Panc1 (cell line): Measurements from ENCODE around the gene MDFI. TPM values are rescaled to one million over a fixed set of nuclear protein-coding genes. Genes with fewer than 3 reads are reported as not detected.

ENCODE experiments used
- ATAC-seq: fragments of 200-7000 bp; cut with Tn5 transposase; 2 replicates; pipeline ENCODE4 v1.9.1; 2020; ENCODE audit warnings: mild to moderate bottlenecking, moderate library complexity
- BruUV-seq: library from RNA; stranded (reverse); fragments of 400-500 nt; replicated peaks from 2 replicates; lab custom pipeline; 2021; lab: Mats Ljungman, UMichigan
- CTCF ChIA-PET: fragments of 300-600 bp; sonication (Branson Sonifier 250); formaldehyde crosslinking; loops from one replicate; lab custom pipeline; 2022; ENCODE audit warnings: antibody characterized with exemption; lab: Charles Lee
- POLR2A ChIA-PET: fragments of 300-600 bp; sonication (Branson Sonifier 250); formaldehyde crosslinking; loops from one replicate; lab custom pipeline; 2022; ENCODE audit warnings: antibody characterized with exemption; lab: Charles Lee
- DNase-seq: peaks from one replicate; pipeline ENCODE4 v3.0.0-alpha.2; 2010; ENCODE audit warnings: low read depth, low spot score
- H3K27ac ChIP-seq: 2 replicates; pipeline ENCODE4 v1.5.1; 2011; ENCODE audit warnings: mild to moderate bottlenecking, low read length, inconsistent platforms
- H3K27me3 ChIP-seq: fragments of 200-500 bp; sonication (Bioruptor generic); 2 replicates; pipeline ENCODE4 v1.6.0; 2014; ENCODE audit warnings: low read length, inconsistent platforms; ENCODE audit not compliant: control insufficient read depth, insufficient read depth
- H3K36me3 ChIP-seq: fragments of 200-500 bp; sonication (Bioruptor generic); 2 replicates; pipeline ENCODE4 v1.5.1; 2014; ENCODE audit warnings: inconsistent platforms, mild to moderate bottlenecking, low read length, moderate library complexity; ENCODE audit not compliant: control insufficient read depth, insufficient read depth
- H3K4me1 ChIP-seq: 2 replicates; pipeline ENCODE4 v1.5.1; 2011; ENCODE audit warnings: inconsistent platforms, mild to moderate bottlenecking, low read length, moderate library complexity; ENCODE audit not compliant: control insufficient read depth, insufficient read depth
- H3K4me3 ChIP-seq, 2 experiments: 2 replicates each; pipeline ENCODE4 v1.5.1; 2011 to 2012; ENCODE audit warnings: low read depth in 2 of 2, low read length in 2 of 2, mild to moderate bottlenecking in 2 of 2, inconsistent platforms in 1 of 2, moderate library complexity in 1 of 2
- H3K9me3 ChIP-seq: fragments of 200-500 bp; sonication (Bioruptor generic); 2 replicates; pipeline ENCODE4 v1.5.1; 2014; ENCODE audit warnings: low read depth, mild to moderate bottlenecking, inconsistent platforms, low read length, moderate library complexity; ENCODE audit not compliant: control insufficient read depth, insufficient read depth
- POLR2AphosphoS5 ChIP-seq: IDR thresholded peaks from 2 replicates; pipeline ENCODE4 v1.6.1; 2012; ENCODE audit warnings: mild to moderate bottlenecking, low read depth, low read length, moderate library complexity
- SIN3A ChIP-seq: IDR thresholded peaks from 2 replicates; pipeline ENCODE4 v1.6.1; 2012; ENCODE audit warnings: low read depth, mild to moderate bottlenecking, low read length, moderate library complexity, borderline replicate concordance; ENCODE audit not compliant: insufficient read depth
- TCF7L2 ChIP-seq: IDR thresholded peaks from 2 replicates; pipeline ENCODE4 v1.6.1; 2011; ENCODE audit warnings: mild to moderate bottlenecking, low read depth, low read length, inconsistent platforms
- in situ Hi-C: cut with HindIII; loops from 2 replicates; pipeline ENCODE4 v1.10.0; 2016; ENCODE audit warnings: low sequenced_read_pairs, low pct_unique_long_range_greater_than_20kb
- intact Hi-C: fragments of 100-400 bp; cut with micrococcal nuclease; formaldehyde crosslinking; loops from one replicate; pipeline ENCODE4 v1.10.0; 2022; ENCODE audit not compliant: unreplicated experiment
- total RNA-seq: library from RNA; stranded (reverse); gene quantifications from one replicate; pipeline ENCODE4 v1.2.1, GENCODE V29; 2021; ENCODE audit not compliant: unreplicated experiment
- TF ChIP-seq, protein P1 (sequence below), 2 experiments: IDR thresholded peaks; 2 replicates each; pipeline ENCODE4 v1.6.1; 2011 to 2012; ENCODE audit warnings: low read depth in 2 of 2, control low read depth in 1 of 2, low read length in 1 of 2, mild to moderate bottlenecking in 1 of 2, moderate library complexity in 1 of 2; ENCODE audit not compliant: insufficient read depth in 1 of 2
- TF ChIP-seq, protein P2 (sequence below): fragments of 450-650 bp; IDR thresholded peaks from 2 replicates; pipeline ENCODE4 v1.5.1; 2017; ENCODE audit warnings: mild to moderate bottlenecking

MDFI gene
- total RNA-seq, 1 experiment from 2014 or later: 0.54 TPM

DNA sequence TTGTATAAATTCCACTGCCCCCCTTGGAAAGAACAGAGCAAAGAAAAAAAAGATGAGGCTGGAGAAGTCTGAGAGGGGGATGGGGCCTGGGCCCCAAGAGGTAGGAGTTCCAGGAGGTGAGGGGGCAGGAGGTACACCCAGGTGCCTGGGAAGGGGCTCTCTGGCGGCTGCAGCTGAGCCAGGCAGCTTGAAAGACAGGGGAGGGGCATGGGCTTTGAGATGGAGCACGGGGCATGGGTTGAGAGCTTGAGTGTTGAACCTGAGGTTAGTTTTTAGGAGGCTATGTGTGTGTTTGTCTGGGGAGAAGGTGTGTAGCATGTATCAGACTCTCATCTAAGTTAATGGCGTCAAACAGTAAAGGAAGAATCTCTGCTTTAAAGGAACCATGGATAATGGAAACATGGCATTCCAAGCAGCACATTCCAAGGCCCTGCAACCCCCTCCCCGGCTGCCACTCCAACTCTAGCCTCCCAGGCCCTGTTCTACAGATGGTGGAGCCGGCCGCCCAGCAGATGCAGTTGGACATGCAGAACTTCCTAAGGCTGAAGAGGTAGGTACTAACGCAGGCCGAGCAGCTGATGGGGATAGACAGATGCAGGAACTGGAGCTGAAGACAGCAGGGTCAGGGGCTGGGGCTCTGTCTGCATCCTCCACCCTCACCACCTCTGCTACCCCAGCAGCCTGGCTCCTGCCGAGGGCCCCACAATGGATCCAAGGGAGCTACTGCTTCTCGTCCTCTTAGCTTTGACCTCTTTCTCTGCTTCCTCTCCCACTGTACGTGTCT lies 42.1 kb downstream of the MDFI start:
- Histone ChIP-seq H3K36me3 (no peaks in the 10 kb centered on the region), H3K27ac (no peak overlapping the region), H3K27me3 (no peaks in the 10 kb centered on the region), H3K4me3 (no peak overlapping the region), H3K4me1 (no peaks in the 10 kb centered on the region; the same call in none of the 2 replicates), H3K9me3 (no peaks in the 10 kb centered on the region)
- DNase-seq (no peak), ATAC-seq (no peak)
- no TSS peak for BruUV-seq
- CTCF ChIA-PET: interaction anchor here (0.7 to 1.2 kb wide), 2 partner anchors 12 to 78 kb away, joined by 3 to 4 read pairs; no protein-coding TSS in a partner anchor
- in situ Hi-C loops (no loop called here), intact Hi-C loops (loop anchor here (10.0 kb wide), 1 partner anchor 256 kb away; no protein-coding TSS in a partner anchor)
- POLR2A ChIA-PET: interaction anchor here (0.6 kb wide), 1 partner anchor 306 kb away, joined by 3 read pairs; no protein-coding TSS in a partner anchor
- no peak for TF ChIP-seq TCF7L2
- no peak for TF ChIP-seq POLR2AphosphoS5
- TF ChIP-seq, protein P1, sequence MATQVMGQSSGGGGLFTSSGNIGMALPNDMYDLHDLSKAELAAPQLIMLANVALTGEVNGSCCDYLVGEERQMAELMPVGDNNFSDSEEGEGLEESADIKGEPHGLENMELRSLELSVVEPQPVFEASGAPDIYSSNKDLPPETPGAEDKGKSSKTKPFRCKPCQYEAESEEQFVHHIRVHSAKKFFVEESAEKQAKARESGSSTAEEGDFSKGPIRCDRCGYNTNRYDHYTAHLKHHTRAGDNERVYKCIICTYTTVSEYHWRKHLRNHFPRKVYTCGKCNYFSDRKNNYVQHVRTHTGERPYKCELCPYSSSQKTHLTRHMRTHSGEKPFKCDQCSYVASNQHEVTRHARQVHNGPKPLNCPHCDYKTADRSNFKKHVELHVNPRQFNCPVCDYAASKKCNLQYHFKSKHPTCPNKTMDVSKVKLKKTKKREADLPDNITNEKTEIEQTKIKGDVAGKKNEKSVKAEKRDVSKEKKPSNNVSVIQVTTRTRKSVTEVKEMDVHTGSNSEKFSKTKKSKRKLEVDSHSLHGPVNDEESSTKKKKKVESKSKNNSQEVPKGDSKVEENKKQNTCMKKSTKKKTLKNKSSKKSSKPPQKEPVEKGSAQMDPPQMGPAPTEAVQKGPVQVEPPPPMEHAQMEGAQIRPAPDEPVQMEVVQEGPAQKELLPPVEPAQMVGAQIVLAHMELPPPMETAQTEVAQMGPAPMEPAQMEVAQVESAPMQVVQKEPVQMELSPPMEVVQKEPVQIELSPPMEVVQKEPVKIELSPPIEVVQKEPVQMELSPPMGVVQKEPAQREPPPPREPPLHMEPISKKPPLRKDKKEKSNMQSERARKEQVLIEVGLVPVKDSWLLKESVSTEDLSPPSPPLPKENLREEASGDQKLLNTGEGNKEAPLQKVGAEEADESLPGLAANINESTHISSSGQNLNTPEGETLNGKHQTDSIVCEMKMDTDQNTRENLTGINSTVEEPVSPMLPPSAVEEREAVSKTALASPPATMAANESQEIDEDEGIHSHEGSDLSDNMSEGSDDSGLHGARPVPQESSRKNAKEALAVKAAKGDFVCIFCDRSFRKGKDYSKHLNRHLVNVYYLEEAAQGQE (IDR thresholded peaks at IDR 0.05; ENCODE audit: insufficient read depth in 1 of 2, low read depth in 2 of 2, low read length in 1 of 2): no peak
- TF ChIP-seq SIN3A: no peak
- TF ChIP-seq, protein P2, sequence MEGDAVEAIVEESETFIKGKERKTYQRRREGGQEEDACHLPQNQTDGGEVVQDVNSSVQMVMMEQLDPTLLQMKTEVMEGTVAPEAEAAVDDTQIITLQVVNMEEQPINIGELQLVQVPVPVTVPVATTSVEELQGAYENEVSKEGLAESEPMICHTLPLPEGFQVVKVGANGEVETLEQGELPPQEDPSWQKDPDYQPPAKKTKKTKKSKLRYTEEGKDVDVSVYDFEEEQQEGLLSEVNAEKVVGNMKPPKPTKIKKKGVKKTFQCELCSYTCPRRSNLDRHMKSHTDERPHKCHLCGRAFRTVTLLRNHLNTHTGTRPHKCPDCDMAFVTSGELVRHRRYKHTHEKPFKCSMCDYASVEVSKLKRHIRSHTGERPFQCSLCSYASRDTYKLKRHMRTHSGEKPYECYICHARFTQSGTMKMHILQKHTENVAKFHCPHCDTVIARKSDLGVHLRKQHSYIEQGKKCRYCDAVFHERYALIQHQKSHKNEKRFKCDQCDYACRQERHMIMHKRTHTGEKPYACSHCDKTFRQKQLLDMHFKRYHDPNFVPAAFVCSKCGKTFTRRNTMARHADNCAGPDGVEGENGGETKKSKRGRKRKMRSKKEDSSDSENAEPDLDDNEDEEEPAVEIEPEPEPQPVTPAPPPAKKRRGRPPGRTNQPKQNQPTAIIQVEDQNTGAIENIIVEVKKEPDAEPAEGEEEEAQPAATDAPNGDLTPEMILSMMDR: no peak

DNA sequence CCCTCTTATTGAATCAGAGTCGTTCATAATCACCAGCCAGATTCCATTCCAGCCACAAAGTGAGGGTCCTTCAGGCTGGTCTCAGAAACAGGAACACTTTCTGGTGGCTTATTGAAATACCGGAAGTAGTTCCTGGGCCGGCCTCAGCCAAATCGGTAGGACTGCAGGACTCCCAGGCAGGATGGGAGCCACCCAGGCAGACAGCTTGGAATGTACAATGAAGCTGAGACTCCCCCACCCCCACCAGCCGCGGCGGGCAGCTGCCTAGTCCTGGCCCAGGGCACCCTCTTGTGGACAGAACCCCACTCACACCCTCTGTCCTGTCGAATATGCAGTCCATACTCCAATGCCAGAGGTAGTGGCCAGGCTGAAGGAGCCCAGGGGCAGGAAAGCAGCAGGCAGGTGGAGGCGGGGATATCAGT lies 43.8 kb downstream of the MDFI start:
- no peak overlapping the region for H3K4me3 ChIP-seq
- in situ Hi-C loops: no loop called here
- H3K36me3 ChIP-seq: no peaks in the 10 kb centered on the region
- DNase-seq (peak; percentile 56), ATAC-seq (peak; percentile 87)
- no TSS peak for BruUV-seq
- intact Hi-C loops: loop anchor here (1.0 to 10.0 kb wide), 4 partner anchors 80 to 375 kb away; no protein-coding TSS in a partner anchor
- no peaks in the 10 kb centered on the region; the same call in none of the 2 replicates for H3K4me1 ChIP-seq
- H3K27ac ChIP-seq: no peak overlapping the region
- no peaks in the 10 kb centered on the region for H3K27me3 ChIP-seq
- no peaks in the 10 kb centered on the region for H3K9me3 ChIP-seq
- ChIA-PET CTCF (interaction anchor here (0.5 to 1.8 kb wide), 10 partner anchors 26 to 462 kb away, joined by 3 to 30 read pairs (median 5); no protein-coding TSS in a partner anchor), POLR2A (interaction anchor here (0.6 to 0.7 kb wide), 3 partner anchors 57 to 1665 kb away, joined by 6 to 7 read pairs (median 6); no protein-coding TSS in a partner anchor)
- TF ChIP-seq, protein P1 (IDR thresholded peaks at IDR 0.05; ENCODE audit: insufficient read depth in 1 of 2, low read depth in 2 of 2, low read length in 1 of 2): no peak
- TF ChIP-seq, protein P2: peak; percentile 94
- peak; percentile 28; the same call in 1 of the 2 replicates for TF ChIP-seq POLR2AphosphoS5
